K562 (cell line): ENCODE measurements around the gene TRIM38. TPM values are rescaled to one million over a fixed set of nuclear protein-coding genes. Genes with fewer than 3 reads are reported as not detected.

Source experiments
- CBFA2T2 ChIP-seq: fragments of 450-650 bp; conservative IDR thresholded peaks from 2 replicates; pipeline ENCODE4 v1.6.1; 2017; ENCODE audit warnings: mild to moderate bottlenecking
- CREB3L1 ChIP-seq: fragments of 450-650 bp; IDR thresholded peaks from 2 replicates; pipeline ENCODE4 v1.6.1; 2014; ENCODE audit warnings: low read depth, mild to moderate bottlenecking, moderate library complexity, borderline replicate concordance
- CTCFL ChIP-seq: IDR thresholded peaks from 2 replicates; pipeline ENCODE4 v1.6.1; 2011; ENCODE audit warnings: borderline replicate concordance, low read depth, mild to moderate bottlenecking, moderate library complexity, low read length; ENCODE audit not compliant: insufficient read depth, poor library complexity, severe bottlenecking
- GTF2A2 ChIP-seq: IDR thresholded peaks from 2 replicates; pipeline ENCODE4 v1.6.1; 2016; ENCODE audit warnings: mild to moderate bottlenecking, missing genetic modification characterization, missing compliant biosample characterization
- HCFC1 ChIP-seq: IDR thresholded peaks from 2 replicates; pipeline ENCODE4 v1.6.1; 2012; ENCODE audit warnings: low read depth, low read length, improper control_type of control experiment
- HSF4 ChIP-seq: fragments of 250-450 bp; sonication (Bioruptor Pico); IDR thresholded peaks from 2 replicates; pipeline ENCODE4 v2.1.2; 2022; ENCODE audit warnings: mild to moderate bottlenecking, moderate library complexity, borderline replicate concordance
- KLF10 ChIP-seq: fragments of 250-450 bp; sonication (Bioruptor Pico); IDR thresholded peaks from 2 replicates; pipeline ENCODE4 v1.6.1; 2021; ENCODE audit warnings: matching md5 sums
- LCOR ChIP-seq: sonication (generic); formaldehyde crosslinking; IDR thresholded peaks from 2 replicates; pipeline ENCODE4 v1.8.0; 2022; ENCODE audit warnings: mild to moderate bottlenecking, missing genetic modification reagents
- MEIS2 ChIP-seq: fragments of 450-650 bp; IDR thresholded peaks from 2 replicates; pipeline ENCODE4 v1.6.1; 2014; ENCODE audit warnings: mild to moderate bottlenecking; ENCODE audit not compliant: partially characterized antibody
- NCOR1 ChIP-seq: fragments of 450-650 bp; IDR thresholded peaks from 2 replicates; pipeline ENCODE4 v1.6.1; 2016; ENCODE audit warnings: mild to moderate bottlenecking, moderate library complexity
- POLR2H ChIP-seq: IDR thresholded peaks from 2 replicates; pipeline ENCODE4 v1.6.1; 2016; ENCODE audit warnings: missing genetic modification characterization, low read depth, mild to moderate bottlenecking, control low read depth, missing compliant biosample characterization, moderate library complexity
- PURB ChIP-seq: sonication (generic); formaldehyde crosslinking; IDR thresholded peaks from 2 replicates; pipeline ENCODE4 v1.9.0; 2021; ENCODE audit warnings: low read depth, mild to moderate bottlenecking, missing genetic modification reagents
- RAD51 ChIP-seq: fragments of 450-650 bp; IDR thresholded peaks from 2 replicates; pipeline ENCODE4 v1.7.1; 2016; ENCODE audit warnings: low read depth, mild to moderate bottlenecking, borderline replicate concordance
- SRSF7 ChIP-seq: fragments of 200-400 bp; formaldehyde crosslinking; optimal IDR thresholded peaks from 2 replicates; pipeline ENCODE3; 2017; ENCODE audit warnings: mild to moderate bottlenecking, low read depth, low read length
- ZBED1 ChIP-seq: IDR thresholded peaks from 2 replicates; pipeline ENCODE4 v1.6.1; 2014
- ZC3H11A ChIP-seq: IDR thresholded peaks from 2 replicates; pipeline ENCODE4 v1.6.1; 2012; ENCODE audit warnings: low read depth, low read length, improper control_type of control experiment
- ZNF3 ChIP-seq: fragments of 250-450 bp; sonication (Bioruptor Pico); IDR thresholded peaks from 2 replicates; pipeline ENCODE4 v1.5.0; 2021; ENCODE audit warnings: mild to moderate bottlenecking, moderate library complexity
- ZNF316 ChIP-seq: fragments of 450-650 bp; IDR thresholded peaks from 2 replicates; pipeline ENCODE4 v1.6.1; 2016
- ZNF384 ChIP-seq: IDR thresholded peaks from 2 replicates; pipeline ENCODE4 v1.6.1; 2012; ENCODE audit warnings: low read depth, low read length, improper control_type of control experiment
- ZNF518B ChIP-seq: fragments of 250-450 bp; sonication (Bioruptor Pico); IDR thresholded peaks from 2 replicates; pipeline ENCODE4 v1.5.0; 2021; ENCODE audit warnings: mild to moderate bottlenecking, moderate library complexity
- ZNF740 ChIP-seq, 3 experiments: fragments of 200-800 bp in 1 of 3; sonication (Bioruptor generic) in 1 of 3; sonication (generic) in 1 of 3; formaldehyde crosslinking in 1 of 3; IDR thresholded peaks; 2 replicates each; pipeline versions ENCODE4 v1.6.1 to v1.8.0; 2016 to 2022; ENCODE audit warnings: mild to moderate bottlenecking in 2 of 3, missing compliant biosample characterization in 2 of 3, missing genetic modification characterization in 2 of 3, missing genetic modification reagents in 1 of 3
- polyA plus RNA-seq, 8 experiments: library from polyadenylated mRNA; depleted of rRNA in 4 of 8; stranded (reverse) in 5 of 8; unstranded in 3 of 8; fragments of >200 nt; fragmentation: Nextera tagmentation in 2 of 8; fragmentation: Illumina TruSeq in 1 of 8; extraction: Ambion mirVana in 2 of 8; extraction: Trizol in 1 of 8; gene quantifications; 2 replicates each; pipeline versions ENCODE4 v1.2.1 to v1.2.3, GENCODE V29; 2011 to 2014; ENCODE audit warnings: inconsistent platforms in 1 of 8, missing spikeins in 1 of 8
- total RNA-seq, 7 experiments: library from RNA; depleted of rRNA in 6 of 7; stranded (reverse); fragments of >200 nt in 6 of 7; fragmentation: Illumina TruSeq in 2 of 7; extraction: Trizol in 2 of 7; gene quantifications; 2 replicates each; pipeline versions ENCODE4 v1.2.1 to v1.2.3, GENCODE V29; 2011 to 2021; ENCODE audit warnings: low replicate concordance in 1 of 7

TRIM38 gene
- total and polyA plus RNA-seq, 9 of the 15 experiments (the other 6 are each of a cell fraction or from before 2014, with no cell fraction given): 1.7 to 6.7 (median 6.3) TPM

- TF ChIP-seq CREB3L1 (no peak), CBFA2T2 (no peak), GTF2A2 (tag) (no peak), PURB (no peak), ZNF316 (no peak), ZBED1 (no peak), ZNF3 (CRISPR knock-in tag) (no peak; the same call in 1 of the 2 replicates), RAD51 (no peak), ZNF518B (CRISPR knock-in tag) (peak; percentile 23; the same call in 1 of the 2 replicates), ZNF740 (CRISPR knock-in tag; IDR thresholded peaks at IDR 0.05) (no peak), ZNF740 (tag; IDR thresholded peaks at IDR 0.05) (no peak), SRSF7 (no peak), LCOR (CRISPR knock-in tag) (no peak), HSF4 (CRISPR knock-in tag) (no peak), KLF10 (0 out of 2 replicates have a peak, but pooled peaks have one; percentile 28), ZNF384 (no peak), ZC3H11A (no peak), HCFC1 (no peak), NCOR1 (no peak), CTCFL (no peak), POLR2H (tag) (peak; percentile 74), MEIS2 (no peak)
Observed at GRCh38 chr6:26029857-26030653, 67.5 kb downstream of the TRIM38 start (continued).
